Bronchial epithelial cell (primary cell): Measurements from ENCODE around the gene METTL6. TPM values are rescaled to one million over a fixed set of nuclear protein-coding genes. Genes with fewer than 3 reads are reported as not detected.
"Not testable (repeated sequence)": the region's sequence is repeated elsewhere in the genome, so short reads cannot be mapped to it uniquely, and the experiment has no call there.

Experiments used
- DNase-seq: peaks from one replicate; pipeline ENCODE4 v3.0.0-alpha.2; 2010; ENCODE audit warnings: low read depth
- FAIRE-seq: peaks from 2 replicates; lab custom pipeline; 2011; peaks lifted over from hg19 to GRCh38; lab: Jason Lieb, UNC
- H3K27me3 ChIP-seq: 2 replicates; pipeline ENCODE4 v1.5.1; 2011; ENCODE audit warnings: low read length; ENCODE audit not compliant: control insufficient read depth, insufficient read depth
- H3K36me3 ChIP-seq: 2 replicates; pipeline ENCODE4 v1.5.1; 2011; ENCODE audit warnings: low read length; ENCODE audit not compliant: control insufficient read depth, insufficient read depth
- H3K4me3 ChIP-seq: 2 replicates; pipeline ENCODE4 v1.5.1; 2011; ENCODE audit warnings: mild to moderate bottlenecking, low read depth, low read length, control low read depth
- CTCF ChIP-seq: IDR thresholded peaks from 2 replicates; pipeline ENCODE4 v1.5.1; 2011; ENCODE audit warnings: mild to moderate bottlenecking, moderate library complexity, low read length, control low read depth, inconsistent platforms; ENCODE audit not compliant: insufficient read depth, severe bottlenecking
- total RNA-seq: library from RNA; depleted of rRNA; stranded (reverse); fragments of >200 nt; gene quantifications from 2 replicates; pipeline ENCODE4 v1.2.1, GENCODE V29; 2014

METTL6 gene
- total RNA-seq, 1 donor from 2014 or later: 41.3 TPM

- Histone ChIP-seq H3K4me3 (no peak overlapping the region), H3K36me3 (no peaks in the 10 kb centered on the region), H3K27me3 (no peaks in the 10 kb centered on the region)
- FAIRE-seq: no peak
- DNase-seq: peak; percentile 51
- no peak for TF ChIP-seq CTCF
Measured at GRCh38 chr3:15367059-15367458, 60.3 kb downstream of the METTL6 start.

- not testable (repeated sequence) for FAIRE-seq, H3K36me3 ChIP-seq, H3K27me3 ChIP-seq, H3K4me3 ChIP-seq
- DNase-seq: peak; percentile 49
Measured at GRCh38 chr3:15364078-15364477, 63.3 kb downstream of the METTL6 start.

GRCh38 chr3:15361494-15362214 lies 65.7 kb downstream of the METTL6 start:
- peak; percentile 82 for DNase-seq
- no peak for FAIRE-seq
- H3K36me3 ChIP-seq: no peaks in the 10 kb centered on the region
- H3K4me3 ChIP-seq: no peak overlapping the region
- no peaks in the 10 kb centered on the region for H3K27me3 ChIP-seq
- no peak for TF ChIP-seq CTCF

GRCh38 chr3:15360788-15361493 lies 66.4 kb downstream of the METTL6 start:
- TF ChIP-seq CTCF: no peak
- FAIRE-seq: no peak
- Histone ChIP-seq H3K36me3 (no peaks in the 10 kb centered on the region), H3K27me3 (no peaks in the 10 kb centered on the region), H3K4me3 (no peak overlapping the region)
- DNase-seq: no peak

Other genes with a start within 250 kb of the METTL6 start
- gene CAPN7, start 221.3 kb downstream of the METTL6 start, total RNA-seq: 34.2 and 35.8 TPM in 2 replicates
- gene SH3BP5, start 95.0 kb downstream of the METTL6 start, total RNA-seq: 3.6 and 6.3 TPM in 2 replicates
- gene EAF1, start 54 bp upstream of the METTL6 start, total RNA-seq: 34.0 and 34.2 TPM in 2 replicates
- gene COLQ, start 94.2 kb upstream of the METTL6 start, total RNA-seq: under 0.01 and 0.38 TPM in 2 replicates
- gene HACL1, start 174.0 kb upstream of the METTL6 start, total RNA-seq: 15.7 and 25.0 TPM in 2 replicates
- gene BTD, start 174.2 kb upstream of the METTL6 start, total RNA-seq: 9.3 and 9.7 TPM in 2 replicates